Stimulated activated naive CD4-positive, alpha-beta T cell (primary cell): Measurements from ENCODE around the gene PDE4DIP.
"Not testable (repeated sequence)": the region's sequence is repeated elsewhere in the genome, so short reads cannot be mapped to it uniquely, and the experiment has no call there.

Experiments used
- DNase-seq, 6 experiments: peaks; one replicate each; lab custom pipeline; 2025; lab: John Stamatoyannopoulos, UW

The PDE4DIP gene

GRCh38 chr1:148844220-148844619, at the start of gene PDE4DIP:
TSS of gene PDE4DIP (plus strand) at chr1:148844428. CDS start at chr1:148844775, 347 bp downstream.
- not testable (repeated sequence) for DNase-seq

GRCh38 chr1:148808268-148808928, 35.8 kb upstream of the PDE4DIP start:
- DNase-seq = not testable (repeated sequence)

- not testable (repeated sequence) for DNase-seq
Measured at GRCh38 chr1:148808929-148809283, 35.3 kb upstream of the PDE4DIP start.

- DNase-seq = not testable (repeated sequence)
Measured at GRCh38 chr1:148822180-148822579, 22.0 kb upstream of the PDE4DIP start.

GRCh38 chr1:148823822-148824221, 20.4 kb upstream of the PDE4DIP start:
- not testable (repeated sequence) for DNase-seq

- not testable (repeated sequence) for DNase-seq
Measured at GRCh38 chr1:148825029-148825428, 19.2 kb upstream of the PDE4DIP start.

- not testable (repeated sequence) for DNase-seq
Measured at GRCh38 chr1:148828531-148828930, 15.7 kb upstream of the PDE4DIP start.

GRCh38 chr1:148828962-148829361, 15.3 kb upstream of the PDE4DIP start:
- not testable (repeated sequence) for DNase-seq

GRCh38 chr1:148829365-148829764, 14.9 kb upstream of the PDE4DIP start:
- not testable (repeated sequence) for DNase-seq

GRCh38 chr1:148841262-148841661, 3.0 kb upstream of the PDE4DIP start:
- not testable (repeated sequence) for DNase-seq

GRCh38 chr1:148844651-148845050, 423 bp downstream of the PDE4DIP start:
- DNase-seq = not testable (repeated sequence)

- not testable (repeated sequence) for DNase-seq
Measured at GRCh38 chr1:148845068-148845467, 840 bp downstream of the PDE4DIP start.

- DNase-seq = not testable (repeated sequence)
Measured at GRCh38 chr1:148850347-148850746, 6.1 kb downstream of the PDE4DIP start.

- DNase-seq = not testable (repeated sequence)
Measured at GRCh38 chr1:148850840-148851239, 6.6 kb downstream of the PDE4DIP start.

- DNase-seq = not testable (repeated sequence)
Measured at GRCh38 chr1:148851684-148852083, 7.5 kb downstream of the PDE4DIP start.

- DNase-seq = not testable (repeated sequence)
Measured at GRCh38 chr1:148853363-148853762, 9.1 kb downstream of the PDE4DIP start.

GRCh38 chr1:148854063-148854462, 9.8 kb downstream of the PDE4DIP start:
- not testable (repeated sequence) for DNase-seq

GRCh38 chr1:148855367-148855766, 11.1 kb downstream of the PDE4DIP start:
- DNase-seq = not testable (repeated sequence)

- not testable (repeated sequence) for DNase-seq
Measured at GRCh38 chr1:148860049-148860448, 15.8 kb downstream of the PDE4DIP start.

- not testable (repeated sequence) for DNase-seq
Measured at GRCh38 chr1:148860579-148861259, 16.5 kb downstream of the PDE4DIP start.

GRCh38 chr1:148862590-148862989, 18.4 kb downstream of the PDE4DIP start:
- not testable (repeated sequence) for DNase-seq

- not testable (repeated sequence) for DNase-seq
Measured at GRCh38 chr1:148868924-148869633, 24.9 kb downstream of the PDE4DIP start.

- not testable (repeated sequence) for DNase-seq
Measured at GRCh38 chr1:148869634-148869961, 25.4 kb downstream of the PDE4DIP start.
